GM12864 (cell line): ENCODE results near the gene SUSD1.
A peak's percentile ranks its signal among the peaks of the same experiment; 100 is the strongest.

Experiments used
- DNase-seq: peaks from one replicate; pipeline ENCODE4 v3.0.0-alpha.2; 2011; ENCODE audit warnings: low read depth
- H3K4me3 ChIP-seq: 2 replicates; pipeline ENCODE4 v1.5.1; 2011; ENCODE audit warnings: mild to moderate bottlenecking, low read depth, low read length, control low read depth
- TF ChIP-seq, protein P1 (sequence below): IDR thresholded peaks from 2 replicates; pipeline ENCODE4 v1.5.1; 2011; ENCODE audit warnings: low read depth, mild to moderate bottlenecking, moderate library complexity, low read length, control low read depth, inconsistent platforms; ENCODE audit errors: missing control alignments

Gene SUSD1

DNA sequence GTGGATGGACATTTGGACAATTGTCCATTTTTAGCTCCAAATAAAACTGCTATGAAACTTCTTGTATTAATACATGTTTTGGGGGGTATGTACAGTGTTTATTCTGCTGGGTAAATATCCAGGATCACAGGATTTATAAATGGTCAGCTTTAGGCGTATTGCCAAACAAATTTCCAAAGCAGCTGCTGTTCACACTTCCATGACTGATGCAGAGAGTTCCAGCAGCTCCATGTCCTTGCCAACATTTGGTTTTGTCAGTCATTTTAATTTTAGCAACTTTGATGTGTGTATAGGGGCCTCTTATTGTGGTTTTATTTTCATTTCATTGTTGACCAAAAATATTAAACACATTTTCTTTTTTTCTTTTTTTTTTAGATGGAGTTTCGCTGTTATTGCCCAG lies 9.8 kb upstream of the SUSD1 start:
- no peak overlapping the region for H3K4me3 ChIP-seq
- TF ChIP-seq, protein P1, sequence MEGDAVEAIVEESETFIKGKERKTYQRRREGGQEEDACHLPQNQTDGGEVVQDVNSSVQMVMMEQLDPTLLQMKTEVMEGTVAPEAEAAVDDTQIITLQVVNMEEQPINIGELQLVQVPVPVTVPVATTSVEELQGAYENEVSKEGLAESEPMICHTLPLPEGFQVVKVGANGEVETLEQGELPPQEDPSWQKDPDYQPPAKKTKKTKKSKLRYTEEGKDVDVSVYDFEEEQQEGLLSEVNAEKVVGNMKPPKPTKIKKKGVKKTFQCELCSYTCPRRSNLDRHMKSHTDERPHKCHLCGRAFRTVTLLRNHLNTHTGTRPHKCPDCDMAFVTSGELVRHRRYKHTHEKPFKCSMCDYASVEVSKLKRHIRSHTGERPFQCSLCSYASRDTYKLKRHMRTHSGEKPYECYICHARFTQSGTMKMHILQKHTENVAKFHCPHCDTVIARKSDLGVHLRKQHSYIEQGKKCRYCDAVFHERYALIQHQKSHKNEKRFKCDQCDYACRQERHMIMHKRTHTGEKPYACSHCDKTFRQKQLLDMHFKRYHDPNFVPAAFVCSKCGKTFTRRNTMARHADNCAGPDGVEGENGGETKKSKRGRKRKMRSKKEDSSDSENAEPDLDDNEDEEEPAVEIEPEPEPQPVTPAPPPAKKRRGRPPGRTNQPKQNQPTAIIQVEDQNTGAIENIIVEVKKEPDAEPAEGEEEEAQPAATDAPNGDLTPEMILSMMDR = no peak
- DNase-seq = no peak

DNA sequence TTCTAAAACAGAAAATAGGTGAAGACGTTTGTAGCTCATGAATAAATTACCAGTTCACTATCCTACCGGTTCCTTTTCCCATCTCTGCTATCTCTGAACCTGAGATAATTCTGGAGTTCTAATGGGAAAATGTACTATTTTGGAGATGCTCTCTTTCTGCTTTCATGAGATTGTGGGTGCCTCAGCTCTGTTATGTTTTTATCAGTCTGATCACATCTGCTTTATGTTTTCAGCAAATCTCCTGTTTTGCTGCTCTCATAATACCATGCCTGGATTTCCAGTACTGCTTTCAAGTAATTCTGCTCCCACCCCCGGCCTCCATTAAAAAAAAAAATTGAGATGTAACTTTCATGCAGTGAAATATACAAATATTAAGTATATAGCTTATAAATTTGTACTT lies 9.1 kb upstream of the SUSD1 start:
- no peak overlapping the region for H3K4me3 ChIP-seq
- no peak for DNase-seq
- TF ChIP-seq, protein P1 = no peak

DNA sequence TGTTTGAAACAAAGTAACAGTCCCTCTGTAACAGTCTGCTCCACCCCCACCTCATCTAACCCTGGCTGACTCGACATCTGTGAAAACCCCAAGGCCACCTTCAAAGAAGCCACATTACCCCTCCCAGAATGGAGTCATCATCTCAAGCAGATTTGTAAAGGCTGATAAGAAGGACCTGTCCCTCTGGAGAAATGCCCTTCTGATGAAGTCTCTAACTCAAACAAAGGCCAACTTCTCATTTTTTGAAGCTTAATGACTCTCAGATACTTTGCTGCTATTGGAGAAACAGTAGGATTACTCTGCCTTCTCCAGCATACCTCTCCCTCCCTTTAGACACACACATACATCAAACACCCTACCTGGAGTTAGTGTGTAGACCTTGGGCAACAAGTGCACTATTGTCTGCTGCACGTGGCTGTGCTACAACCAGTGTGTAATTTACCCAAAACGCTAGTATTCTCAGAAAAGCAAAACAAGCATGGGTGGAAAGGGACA lies 5.3 kb upstream of the SUSD1 start:
- TF ChIP-seq, protein P1 = no peak
- DNase-seq = no peak
- H3K4me3 ChIP-seq = no peak overlapping the region

DNA sequence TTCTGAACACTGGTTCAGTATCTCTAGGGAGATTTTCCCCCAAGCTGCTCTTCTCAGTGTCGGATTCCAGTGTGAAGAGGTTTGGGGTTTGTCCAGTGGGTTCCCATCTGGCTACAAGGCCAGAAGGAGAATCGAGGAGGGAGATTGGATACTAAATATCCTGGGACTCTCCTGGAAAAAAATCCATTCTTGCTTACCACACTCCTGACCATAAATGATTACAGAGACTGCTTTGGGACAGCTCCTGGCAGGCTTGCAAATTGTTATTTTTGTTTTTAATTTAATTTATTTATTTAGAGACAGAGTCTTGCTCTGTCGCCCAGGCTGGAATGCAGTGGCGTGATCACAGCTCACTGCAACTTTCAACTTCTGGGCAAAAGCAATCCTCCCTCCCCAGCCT lies 4.7 kb upstream of the SUSD1 start:
- TF ChIP-seq, protein P1 = no peak
- DNase-seq = no peak
- H3K4me3 ChIP-seq = no peak overlapping the region

DNA sequence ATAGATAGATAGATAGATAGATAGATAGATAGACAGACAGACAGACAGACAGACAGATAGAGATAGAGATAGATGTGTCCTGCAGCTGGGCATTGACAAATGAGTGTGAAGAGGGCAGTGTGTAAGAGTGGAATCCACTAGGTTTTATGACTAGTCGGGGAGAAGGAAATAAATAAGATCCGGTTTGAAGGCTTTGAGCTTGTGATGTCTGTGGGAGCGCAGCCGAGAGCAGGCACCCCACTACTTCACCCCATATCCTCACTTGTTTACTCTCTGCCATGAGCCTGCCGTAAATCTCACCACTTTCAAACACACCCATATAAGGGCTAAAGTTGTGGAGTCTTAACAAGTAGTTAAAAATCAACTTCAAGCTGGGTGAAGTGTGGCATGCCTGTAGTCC lies 1.4 kb upstream of the SUSD1 start:
- DNase-seq = no peak

DNA sequence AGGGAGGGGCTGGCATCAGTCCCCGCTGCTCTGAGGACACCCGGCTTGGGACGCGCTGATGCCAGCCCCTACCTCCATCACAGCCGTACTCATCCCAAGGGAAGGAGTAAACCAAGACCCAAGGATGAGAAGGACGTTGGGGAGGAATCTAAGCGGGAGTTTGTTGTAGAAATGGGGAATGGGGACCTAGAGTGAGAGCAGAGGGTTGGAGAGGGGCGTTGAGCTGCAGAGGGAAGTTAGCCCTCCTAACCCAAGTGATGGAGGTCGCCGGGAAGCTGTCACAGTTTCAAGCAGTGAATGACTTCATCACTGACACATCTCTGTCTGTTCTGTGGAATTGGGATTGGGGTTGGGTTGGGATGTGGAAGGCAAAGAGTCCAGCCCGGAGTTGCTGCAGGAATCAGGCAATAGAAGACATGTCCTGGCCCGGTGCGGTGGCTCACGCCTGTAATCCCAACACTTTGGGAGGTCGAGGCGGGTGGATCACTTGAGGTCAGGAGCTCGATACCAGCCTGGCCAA lies 759 bp upstream of the SUSD1 start:
- peak overlapping the region; percentile 57; the same call in 1 of the 2 replicates for H3K4me3 ChIP-seq
- no peak for DNase-seq
- TF ChIP-seq, protein P1 = no peak

More for the DNA sequence above, 1.4 kb upstream of the SUSD1 start:
- H3K4me3 ChIP-seq = no peak overlapping the region
- TF ChIP-seq, protein P1 = no peak
